Left lung (tissue), 14 donors: ENCODE data around the gene CD109. TPM values are rescaled to one million over a fixed set of nuclear protein-coding genes. Genes with fewer than 3 reads are reported as not detected.

Experiments
- ATAC-seq: fragments of 200-7000 bp; cut with Tn5 transposase; one replicate; pipeline ENCODE4 v1.9.1; 2020; ENCODE audit warnings: moderate library complexity
- DNase-seq, 4 donors: peaks; one replicate each; pipeline ENCODE4 v3.0.0-alpha.2; 2013 to 2020
- H3K27ac ChIP-seq, 2 donors: fragments of 200-600 bp; sonication (generic) in 1 of 2; one replicate each; pipeline versions ENCODE4 v1.5.0 to v1.8.0; 2020 to 2021
- H3K27me3 ChIP-seq, 2 donors: fragments of 200-600 bp; sonication (generic) in 1 of 2; one replicate each; pipeline versions ENCODE4 v1.5.0 to v1.8.0; 2020 to 2021
- H3K36me3 ChIP-seq, 2 donors: fragments of 200-600 bp; sonication (generic) in 1 of 2; one replicate each; pipeline versions ENCODE4 v1.5.0 to v1.8.0; 2020 to 2021
- H3K4me1 ChIP-seq, 2 donors: fragments of 200-600 bp; one replicate each; pipeline ENCODE4 v1.8.0; 2021
- H3K4me3 ChIP-seq, 2 donors: fragments of 200-600 bp; sonication (generic) in 1 of 2; one replicate each; pipeline versions ENCODE4 v1.5.0 to v1.8.0; 2020 to 2021; ENCODE audit warnings: mild to moderate bottlenecking in 1 of 2
- H3K9me3 ChIP-seq, 2 donors: fragments of 200-600 bp; sonication (generic) in 1 of 2; one replicate each; pipeline versions ENCODE4 v1.5.0 to v1.8.0; 2020 to 2021
- intact Hi-C, 2 donors: fragments of 100-400 bp; cut with DNase I; formaldehyde crosslinking; loops; one replicate each; pipeline versions ENCODE4 v1.11.2 to v1.14.2; 2022
- long read RNA-seq, 12 donors: library from polyadenylated mRNA in 2 of 12; unstranded in 2 of 12; transcript quantifications; one replicate each; pipeline ENCODE4 v2.0.0 and lab custom pipeline, GENCODE V29; 2019 to 2026
- polyA plus RNA-seq, 6 donors: library from polyadenylated mRNA; unstranded; fragments of 120-200 nt; gene quantifications; one replicate each; pipeline ENCODE4 v1.2.1, GENCODE V29; 2013; ENCODE audit not compliant: insufficient read length in 6 of 6
- total RNA-seq, 2 donors: library from RNA; stranded (reverse); fragmentation: NEBNext Ultra II Directional; extraction: Animal tissue kit (Norgen Biotek cat#: 25700); gene quantifications; one replicate each; pipeline ENCODE4 v1.2.1, GENCODE V29; 2021
- TF ChIP-seq, protein P1 (sequence below), 2 donors: fragments of 200-600 bp; sonication (generic) in 1 of 2; IDR thresholded peaks; one replicate each; pipeline versions ENCODE4 v1.5.0 to v1.8.0; 2021; ENCODE audit warnings: antibody characterized with exemption in 2 of 2
- donor health status: DM: no; HTN: yes; CAD: no.
- donor health status: DM: no; HTN: no; CAD: no.

Gene CD109
- total RNA-seq (10 to 100 TPM; 13.8 to 17.7 TPM), polyA plus RNA-seq (10 to 100 TPM; 19.4 to 27.8 (median 21.4) TPM)
- long read RNA-seq, donor 1, full-length matches to known transcripts: 1 of 1 reads
- long read RNA-seq, donor 1, partial matches to known transcripts: 0 of 1 reads
- long read RNA-seq, donor 1, other reads (novel, unspliced or antisense): 0 of 1 reads
- long read RNA-seq, donor 2: 0 reads
- long read RNA-seq, donor 3, full-length matches to known transcripts: 1 of 1 reads
- long read RNA-seq, donor 3, partial matches to known transcripts: 0 of 1 reads
- long read RNA-seq, donor 3, other reads (novel, unspliced or antisense): 0 of 1 reads
- long read RNA-seq, donor 4, partial matches to known transcripts: 2 of 2 reads
- long read RNA-seq, donor 4, other reads (novel, unspliced or antisense): 0 of 2 reads
- long read RNA-seq, donor 5, full-length matches to known transcripts: 2 of 2 reads
- long read RNA-seq, donor 5, partial matches to known transcripts: 0 of 2 reads
- long read RNA-seq, donor 5, other reads (novel, unspliced or antisense): 0 of 2 reads
- long read RNA-seq, donor 6, partial matches to known transcripts: 13 of 13 reads
- long read RNA-seq, donor 6, other reads (novel, unspliced or antisense): 0 of 13 reads
- long read RNA-seq, donor 7, full-length matches to known transcripts: 1 of 1 reads
- long read RNA-seq, donor 7, partial matches to known transcripts: 0 of 1 reads
- long read RNA-seq, donor 7, other reads (novel, unspliced or antisense): 0 of 1 reads
- long read RNA-seq, donor 8, full-length matches to known transcripts: 3 of 3 reads
- long read RNA-seq, donor 8, partial matches to known transcripts: 0 of 3 reads
- long read RNA-seq, donor 8, other reads (novel, unspliced or antisense): 0 of 3 reads
- long read RNA-seq, donor 9: 0 reads
- long read RNA-seq, donor 10: 0 reads
- long read RNA-seq, donor 11, full-length matches to known transcripts: 2 of 2 reads
- long read RNA-seq, donor 11, partial matches to known transcripts: 0 of 2 reads
- long read RNA-seq, donor 11, other reads (novel, unspliced or antisense): 0 of 2 reads
- long read RNA-seq, donor 12, full-length matches to known transcripts: 1 of 1 reads
- long read RNA-seq, donor 12, partial matches to known transcripts: 0 of 1 reads
- long read RNA-seq, donor 12, other reads (novel, unspliced or antisense): 0 of 1 reads

DNA sequence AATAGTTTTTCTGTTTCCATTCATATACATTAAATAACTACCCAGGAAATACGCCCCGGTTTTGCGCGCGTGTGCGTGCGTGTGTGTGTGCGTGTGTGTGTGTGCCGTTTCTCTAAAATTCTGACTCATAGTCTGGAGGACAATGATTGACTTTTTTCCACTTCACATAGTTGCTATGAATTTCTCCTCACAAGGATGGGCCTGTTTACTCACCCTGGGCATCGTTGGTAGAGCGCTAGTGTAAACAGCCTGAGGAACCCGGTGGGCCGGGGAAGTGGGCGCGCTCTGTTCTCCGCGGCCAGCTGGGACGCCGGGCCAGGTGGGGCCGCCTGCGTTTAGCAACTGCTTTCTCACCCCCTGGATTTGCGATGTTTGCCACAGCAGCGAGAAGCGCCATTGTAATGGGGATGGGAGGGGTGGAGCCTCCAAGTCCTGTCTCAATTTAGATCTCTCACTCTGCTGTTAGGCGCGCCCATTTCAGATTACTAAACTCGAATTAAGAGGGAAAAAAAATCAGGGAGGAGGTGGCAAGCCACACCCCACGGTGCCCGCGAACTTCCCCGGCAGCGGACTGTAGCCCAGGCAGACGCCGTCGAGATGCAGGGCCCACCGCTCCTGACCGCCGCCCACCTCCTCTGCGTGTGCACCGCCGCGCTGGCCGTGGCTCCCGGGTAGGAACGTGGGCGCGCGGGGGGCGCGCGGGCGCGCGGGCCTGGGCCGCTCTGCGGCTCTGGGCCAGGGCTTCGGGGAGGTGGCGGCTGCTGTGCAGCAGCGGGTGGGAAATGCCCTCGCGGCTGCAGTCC, at the start of gene CD109:
Gene CD109, plus strand, starts transcription at position 585 of the 803 bp plus-strand sequence. Its CDS starts 13 bp downstream, at position 598.
- H3K27ac ChIP-seq: peak within 1 kb of the TSS; percentile 78 to 85

DNA sequence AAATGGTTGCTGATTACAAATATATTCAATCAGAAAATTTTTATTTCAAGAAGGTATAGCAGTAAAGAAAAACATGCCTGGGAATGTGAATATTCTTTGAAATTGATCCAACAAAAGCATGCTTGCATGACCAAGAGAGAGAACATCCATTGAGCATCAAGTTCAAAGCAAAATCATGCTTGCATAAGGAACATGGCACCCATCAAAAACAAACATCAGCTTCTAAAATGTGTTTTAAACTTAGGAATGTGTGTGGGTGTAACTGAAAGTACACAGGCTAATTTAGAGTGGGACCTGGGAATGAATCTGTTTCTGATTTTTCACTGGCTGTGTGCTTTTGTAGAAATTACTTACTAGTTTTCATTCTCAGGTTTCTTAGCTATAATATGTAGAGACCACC, 47.8 kb upstream of the CD109 start:
- no peak overlapping the region for H3K4me3 ChIP-seq
- no peak overlapping the region for H3K27ac ChIP-seq
- H3K9me3 ChIP-seq: no peaks in the 10 kb centered on the region
- no peak for ATAC-seq
- H3K36me3 ChIP-seq: peaks cover 0 to 23% of the 10 kb centered on the region in 2 donors
- no peaks in the 10 kb centered on the region for H3K27me3 ChIP-seq
- DNase-seq: no peak
- peaks cover 0 to 33% of the 10 kb centered on the region in 2 donors for H3K4me1 ChIP-seq
- intact Hi-C loops: no loop called here
- TF ChIP-seq, protein P1, sequence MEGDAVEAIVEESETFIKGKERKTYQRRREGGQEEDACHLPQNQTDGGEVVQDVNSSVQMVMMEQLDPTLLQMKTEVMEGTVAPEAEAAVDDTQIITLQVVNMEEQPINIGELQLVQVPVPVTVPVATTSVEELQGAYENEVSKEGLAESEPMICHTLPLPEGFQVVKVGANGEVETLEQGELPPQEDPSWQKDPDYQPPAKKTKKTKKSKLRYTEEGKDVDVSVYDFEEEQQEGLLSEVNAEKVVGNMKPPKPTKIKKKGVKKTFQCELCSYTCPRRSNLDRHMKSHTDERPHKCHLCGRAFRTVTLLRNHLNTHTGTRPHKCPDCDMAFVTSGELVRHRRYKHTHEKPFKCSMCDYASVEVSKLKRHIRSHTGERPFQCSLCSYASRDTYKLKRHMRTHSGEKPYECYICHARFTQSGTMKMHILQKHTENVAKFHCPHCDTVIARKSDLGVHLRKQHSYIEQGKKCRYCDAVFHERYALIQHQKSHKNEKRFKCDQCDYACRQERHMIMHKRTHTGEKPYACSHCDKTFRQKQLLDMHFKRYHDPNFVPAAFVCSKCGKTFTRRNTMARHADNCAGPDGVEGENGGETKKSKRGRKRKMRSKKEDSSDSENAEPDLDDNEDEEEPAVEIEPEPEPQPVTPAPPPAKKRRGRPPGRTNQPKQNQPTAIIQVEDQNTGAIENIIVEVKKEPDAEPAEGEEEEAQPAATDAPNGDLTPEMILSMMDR (IDR thresholded peaks at IDR 0.05): no peak

More for the DNA sequence above, at the start of gene CD109:
- peak; percentile 47 to 82 (median 68) for DNase-seq
- ATAC-seq: peak; percentile 81
- Histone ChIP-seq H3K36me3 (no peaks in the 10 kb centered on the region), H3K9me3 (no peaks in the 10 kb centered on the region), H3K4me3 (peak within 1 kb of the TSS; percentile 42 to 55), H3K4me1 (peaks cover 5 to 29% of the 10 kb centered on the region in 2 donors), H3K27me3 (peaks cover 0 to 27% of the 10 kb centered on the region in 2 donors)
- intact Hi-C loops: no loop called here
- TF ChIP-seq, protein P1 (IDR thresholded peaks at IDR 0.05): no peak

DNA sequence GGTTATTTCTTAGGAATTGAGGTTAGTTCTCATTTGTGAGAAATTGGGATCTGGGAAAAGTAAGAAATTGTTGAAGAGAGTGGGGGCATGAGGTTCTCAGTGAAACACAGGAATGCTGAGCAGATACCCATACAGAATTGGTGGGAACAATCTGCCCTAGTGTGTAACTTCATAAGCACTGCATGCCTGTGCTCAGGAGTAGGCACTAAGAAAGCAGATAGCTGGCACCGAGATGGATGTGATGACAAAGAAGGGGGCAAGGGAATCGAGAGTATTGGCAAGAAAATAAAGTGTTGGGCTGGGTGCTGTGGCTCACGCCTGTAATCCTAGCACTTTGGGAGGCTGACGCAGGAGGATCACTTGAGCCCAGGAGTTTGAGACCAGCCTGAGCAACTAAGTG, 46.2 kb upstream of the CD109 start:
- DNase-seq (no peak), ATAC-seq (no peak)
- Histone ChIP-seq H3K27me3 (no peaks in the 10 kb centered on the region), H3K36me3 (peaks cover 0 to 23% of the 10 kb centered on the region in 2 donors), H3K4me3 (no peak overlapping the region), H3K9me3 (no peaks in the 10 kb centered on the region), H3K27ac (no peak overlapping the region), H3K4me1 (peaks cover 3 to 24% of the 10 kb centered on the region in 2 donors)
- TF ChIP-seq, protein P1 (IDR thresholded peaks at IDR 0.05): no peak
- intact Hi-C loops: no loop called here

DNA sequence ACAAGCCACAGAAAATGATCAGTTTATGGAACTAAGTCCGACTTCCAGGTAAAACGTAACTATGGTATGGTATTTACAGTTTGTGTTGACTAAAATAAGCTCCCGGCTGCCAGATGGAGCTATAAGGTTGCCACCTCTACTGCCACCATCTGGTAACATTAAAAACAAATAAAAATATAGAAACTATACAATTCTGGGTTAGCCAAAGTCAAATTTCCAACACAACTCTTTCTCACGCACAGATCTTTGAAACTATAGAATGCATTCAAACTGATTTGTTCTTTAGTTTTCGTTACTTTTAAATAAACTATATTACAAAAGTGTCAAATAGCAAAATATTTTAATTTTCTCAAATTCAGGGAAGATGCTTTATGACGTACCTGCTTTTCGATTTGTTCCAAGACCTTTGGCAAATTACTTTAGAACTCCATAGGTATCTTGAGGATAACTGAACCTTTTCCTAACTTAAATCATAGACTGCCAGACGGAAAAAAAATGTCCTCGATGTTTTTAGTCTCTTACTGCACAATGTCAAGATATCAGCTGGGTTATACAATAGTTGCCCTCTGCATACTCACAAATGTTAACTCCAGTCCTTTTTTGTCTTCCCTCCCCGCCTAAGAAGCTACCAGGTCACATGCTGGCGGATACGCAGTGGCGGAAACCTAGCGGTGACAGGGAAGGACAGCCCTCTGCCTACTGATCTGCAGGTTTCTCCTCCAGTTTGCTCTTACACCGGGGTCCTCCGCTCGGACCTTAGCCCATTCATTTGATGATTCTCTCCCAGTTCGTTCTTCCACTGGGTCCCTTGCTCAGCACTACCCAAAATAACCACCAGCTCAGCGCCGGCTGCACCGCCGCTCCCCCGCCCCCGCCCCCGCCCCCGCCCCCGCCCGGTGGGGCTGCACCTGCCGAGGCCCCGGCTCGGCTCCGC, 43.1 kb upstream of the CD109 start:
- H3K36me3 ChIP-seq: peaks cover 0 to 16% of the 10 kb centered on the region in 2 donors
- H3K27me3 ChIP-seq: no peaks in the 10 kb centered on the region
- H3K9me3 ChIP-seq: no peaks in the 10 kb centered on the region
- H3K27ac ChIP-seq: peak overlapping the region; percentile 98
- DNase-seq (peak; percentile 42 to 85 (median 70)), ATAC-seq (peak; percentile 60)
- intact Hi-C loops: no loop called here
- TF ChIP-seq, protein P1 (IDR thresholded peaks at IDR 0.05): peak; percentile 26 to 50
- H3K4me1 ChIP-seq: peaks cover 3 to 23% of the 10 kb centered on the region in 2 donors
- peak overlapping the region; percentile 93 to 99 for H3K4me3 ChIP-seq
